ENCODE measurements around the gene CCNDBP1.
"Not testable (repeated sequence)": the region's sequence is repeated elsewhere in the genome, so short reads cannot be mapped to it uniquely, and the experiment has no call there.

The CCNDBP1 gene

DNA sequence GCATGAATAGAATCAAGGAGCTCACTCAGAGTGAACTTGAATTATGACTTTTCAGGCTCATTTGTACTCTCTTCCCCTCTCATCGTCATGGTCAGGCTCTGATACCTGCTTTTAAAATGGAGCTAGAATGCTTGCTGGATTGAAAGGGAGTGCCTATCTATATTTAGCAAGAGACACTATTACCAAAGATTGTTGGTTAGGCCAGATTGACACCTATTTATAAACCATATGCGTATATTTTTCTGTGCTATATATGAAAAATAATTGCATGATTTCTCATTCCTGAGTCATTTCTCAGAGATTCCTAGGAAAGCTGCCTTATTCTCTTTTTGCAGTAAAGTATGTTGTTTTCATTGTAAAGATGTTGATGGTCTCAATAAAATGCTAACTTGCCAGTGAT is 9.6 kb downstream of the CCNDBP1 start:
- DNase-seq: no peak

DNA sequence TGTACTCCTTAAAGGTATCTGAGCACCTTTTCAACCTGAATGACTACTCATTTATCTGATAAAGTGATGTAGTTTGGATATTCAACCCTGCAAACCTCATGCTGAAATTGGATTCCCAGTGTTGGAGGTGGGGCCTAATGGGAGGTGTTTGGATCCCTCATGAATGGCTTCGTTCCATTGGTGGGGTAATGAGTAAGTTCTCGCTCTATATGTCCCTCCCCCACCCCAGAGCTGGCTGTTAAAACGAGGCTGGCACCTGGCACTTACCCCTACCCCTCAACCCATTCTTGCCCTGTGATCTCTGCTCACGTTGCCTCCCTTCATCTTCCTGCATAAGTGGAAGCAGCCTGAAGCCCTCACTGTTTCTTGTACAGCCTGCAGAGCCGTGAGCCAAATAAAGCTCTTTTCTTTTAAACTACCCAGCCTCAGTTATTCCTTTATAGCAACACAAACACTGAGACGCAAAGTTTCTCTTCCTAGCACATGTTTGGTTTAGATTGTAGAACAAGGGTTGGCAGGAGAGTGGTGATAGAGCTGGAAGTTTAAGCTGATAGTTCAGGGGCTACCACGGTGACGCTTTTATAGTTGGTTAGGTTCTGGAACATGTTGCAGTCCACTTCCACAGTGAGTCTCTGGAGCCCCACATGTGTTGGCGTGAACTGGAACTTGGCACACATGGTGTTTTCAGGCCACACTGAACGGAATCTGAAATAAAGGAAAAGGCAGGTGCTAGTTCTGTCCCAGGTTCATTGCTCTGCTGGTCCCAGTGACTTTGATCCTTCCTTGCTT is 11.8 kb downstream of the CCNDBP1 start:
- DNase-seq: no peak

DNA sequence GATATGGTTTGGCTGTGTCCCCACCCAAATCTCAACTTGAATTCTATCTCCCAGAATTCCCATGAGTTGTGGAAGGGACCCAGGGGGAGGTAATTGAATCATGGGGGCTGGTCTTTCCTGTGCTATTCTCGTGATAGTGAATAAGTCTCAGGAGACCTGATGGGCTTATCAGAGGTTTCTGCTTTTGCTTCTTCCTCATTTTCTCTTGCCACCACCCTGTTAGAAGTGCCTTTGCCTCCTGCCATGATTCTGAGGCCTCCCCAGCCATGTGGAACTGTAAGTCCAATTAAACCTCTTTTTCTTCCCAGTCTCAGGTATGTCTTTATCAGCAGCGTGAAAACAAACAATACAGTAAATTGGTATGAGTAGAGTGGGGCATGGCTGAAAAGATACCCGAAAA is 12.6 kb downstream of the CCNDBP1 start:
- not testable (repeated sequence) for DNase-seq

DNA sequence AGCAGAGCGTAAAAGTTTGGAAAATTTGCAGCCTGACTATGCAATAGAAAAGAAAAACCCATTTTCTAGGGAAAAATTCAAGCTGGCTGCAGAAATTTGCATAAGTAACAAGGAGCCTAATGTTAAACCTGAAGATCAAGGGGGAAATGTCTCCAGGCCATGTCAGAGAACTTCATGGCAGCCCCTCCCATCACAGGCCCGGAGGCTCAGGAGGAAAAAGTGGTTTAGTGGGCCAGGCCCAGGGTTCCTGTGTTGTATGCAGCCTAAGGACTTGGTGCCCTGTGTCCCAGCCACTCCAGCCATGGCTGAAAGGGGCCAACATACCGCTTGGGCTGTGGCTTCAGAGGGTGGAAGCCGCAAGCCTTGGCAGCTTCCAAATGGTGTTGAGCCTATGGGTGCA is 13.4 kb downstream of the CCNDBP1 start:
- not testable (repeated sequence) for DNase-seq

DNA sequence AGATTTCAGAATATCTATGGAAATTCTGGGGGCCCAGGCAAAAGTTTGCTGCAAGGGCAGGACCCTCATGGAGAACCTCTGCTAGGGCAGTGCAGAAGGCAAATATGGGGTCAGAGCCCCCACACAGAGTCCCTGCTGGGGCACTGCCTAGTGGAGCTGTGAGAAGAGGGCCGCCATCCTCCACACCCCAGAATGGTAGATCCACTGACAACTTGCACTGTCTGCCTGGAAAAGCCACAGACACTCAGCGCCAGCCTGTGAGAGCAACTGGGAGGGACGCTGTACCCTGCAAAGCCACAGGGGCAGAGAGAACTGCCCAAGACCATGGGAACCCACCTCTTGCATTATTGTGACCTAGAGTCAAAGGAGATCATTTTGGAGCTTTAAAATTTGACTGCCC is 13.8 kb downstream of the CCNDBP1 start:
- DNase-seq: no peak

DNA sequence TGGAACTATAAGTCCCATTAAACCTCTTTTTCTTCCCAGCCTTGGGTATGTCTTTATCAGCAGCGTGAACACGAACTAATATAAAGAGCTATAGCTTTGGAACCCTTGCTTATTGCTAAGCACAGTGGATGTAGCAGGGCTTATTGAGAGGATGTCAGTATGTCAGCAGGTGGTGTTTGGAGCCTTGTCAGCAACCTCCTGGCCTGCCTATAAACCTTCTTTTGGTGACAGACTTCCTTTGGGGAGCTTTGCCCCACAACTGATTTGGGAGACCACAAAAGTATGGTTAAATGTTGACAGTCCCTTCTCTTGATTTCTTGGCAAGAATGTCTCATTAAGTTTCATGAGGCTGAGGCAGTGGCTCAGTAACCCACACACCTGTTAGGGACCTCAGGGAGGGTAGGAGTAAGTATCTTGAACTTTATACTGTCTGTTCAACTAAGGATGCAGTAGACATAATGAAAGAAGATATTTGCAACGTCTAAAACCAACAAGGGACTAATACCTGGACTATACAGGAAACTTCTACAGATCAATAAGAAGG is 14.8 kb downstream of the CCNDBP1 start:
- DNase-seq: no peak

DNA sequence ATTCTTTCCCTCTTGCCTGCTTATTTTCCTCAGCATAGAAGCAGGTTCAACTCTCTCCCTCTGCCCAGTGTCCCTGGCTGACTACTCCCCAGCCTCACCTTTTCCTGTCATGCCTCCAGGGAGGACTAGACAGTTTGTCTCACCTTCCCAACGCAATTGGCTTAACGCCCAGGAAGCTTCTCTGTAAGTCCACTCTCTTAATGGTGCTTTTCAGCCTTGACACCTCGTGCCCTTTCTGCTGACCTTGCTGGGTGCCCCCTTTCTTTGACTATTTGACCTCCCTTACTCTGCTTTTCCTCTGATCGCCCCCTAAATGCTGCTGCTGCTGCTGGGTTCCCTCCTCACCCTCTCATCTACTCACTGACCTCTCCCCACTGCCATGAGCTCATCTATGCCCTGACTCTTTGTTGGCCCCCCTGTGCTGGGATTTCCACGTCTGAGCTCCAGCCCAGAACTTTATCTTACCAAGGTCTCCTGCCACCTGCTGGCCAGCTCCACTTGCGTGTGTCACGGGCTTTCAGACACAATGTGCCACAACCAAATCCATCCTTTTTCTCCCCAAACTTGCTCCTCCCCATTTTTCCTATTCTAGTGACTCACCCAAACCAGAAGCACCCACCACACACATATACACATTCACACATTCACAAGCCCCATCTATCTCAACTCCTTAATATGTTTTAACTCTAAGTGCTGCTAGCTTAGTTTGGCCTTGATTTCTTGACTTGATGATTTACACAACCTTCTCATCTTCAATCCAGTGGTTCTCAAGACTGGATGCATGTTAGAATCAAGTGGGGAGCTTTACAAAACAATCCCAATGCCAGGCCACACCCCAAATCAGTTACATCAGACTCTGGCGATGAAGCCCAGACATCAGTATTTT is 19.1 kb downstream of the CCNDBP1 start:
- peak; percentile 66 for DNase-seq

DNA sequence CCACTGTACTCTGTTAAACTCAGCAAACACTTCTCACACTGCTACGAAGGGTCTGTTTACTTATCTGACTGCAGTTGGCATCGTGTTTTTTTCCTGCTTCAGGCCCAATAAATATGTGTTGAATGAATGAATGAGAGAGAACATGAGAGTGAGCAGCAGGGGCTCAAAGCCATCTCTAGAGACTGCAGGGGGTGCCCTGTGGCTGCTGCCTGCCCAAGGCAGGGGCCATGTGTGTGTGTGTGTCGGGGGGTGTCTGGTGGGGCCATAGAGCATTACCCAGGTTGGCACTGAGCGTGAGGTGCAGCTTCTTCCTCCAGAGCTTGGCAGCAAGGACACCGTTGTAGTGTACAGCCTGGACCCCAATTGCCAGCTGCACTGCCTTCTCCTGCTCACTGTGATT is 20.9 kb downstream of the CCNDBP1 start:
- DNase-seq: no peak

DNA sequence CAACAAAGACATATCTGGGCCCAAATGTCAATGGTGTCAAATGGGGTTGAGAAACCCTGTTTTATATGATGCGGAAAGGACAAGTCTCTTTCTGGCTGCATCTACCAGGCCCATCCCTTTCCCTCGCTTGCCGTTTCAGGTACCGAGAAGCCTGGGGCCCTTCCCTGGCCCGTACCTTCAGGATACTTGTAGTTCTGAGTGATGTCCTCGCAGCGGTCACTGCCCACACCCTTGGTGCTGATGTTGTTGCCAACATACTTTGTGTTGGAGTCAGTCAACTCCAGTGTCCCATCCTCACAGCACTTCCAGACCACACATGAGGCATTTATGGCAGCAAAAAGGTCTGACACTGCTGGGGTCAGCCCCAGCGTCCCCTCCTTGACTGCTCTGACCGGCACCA is 21.8 kb downstream of the CCNDBP1 start:
- DNase-seq: no peak

DNA sequence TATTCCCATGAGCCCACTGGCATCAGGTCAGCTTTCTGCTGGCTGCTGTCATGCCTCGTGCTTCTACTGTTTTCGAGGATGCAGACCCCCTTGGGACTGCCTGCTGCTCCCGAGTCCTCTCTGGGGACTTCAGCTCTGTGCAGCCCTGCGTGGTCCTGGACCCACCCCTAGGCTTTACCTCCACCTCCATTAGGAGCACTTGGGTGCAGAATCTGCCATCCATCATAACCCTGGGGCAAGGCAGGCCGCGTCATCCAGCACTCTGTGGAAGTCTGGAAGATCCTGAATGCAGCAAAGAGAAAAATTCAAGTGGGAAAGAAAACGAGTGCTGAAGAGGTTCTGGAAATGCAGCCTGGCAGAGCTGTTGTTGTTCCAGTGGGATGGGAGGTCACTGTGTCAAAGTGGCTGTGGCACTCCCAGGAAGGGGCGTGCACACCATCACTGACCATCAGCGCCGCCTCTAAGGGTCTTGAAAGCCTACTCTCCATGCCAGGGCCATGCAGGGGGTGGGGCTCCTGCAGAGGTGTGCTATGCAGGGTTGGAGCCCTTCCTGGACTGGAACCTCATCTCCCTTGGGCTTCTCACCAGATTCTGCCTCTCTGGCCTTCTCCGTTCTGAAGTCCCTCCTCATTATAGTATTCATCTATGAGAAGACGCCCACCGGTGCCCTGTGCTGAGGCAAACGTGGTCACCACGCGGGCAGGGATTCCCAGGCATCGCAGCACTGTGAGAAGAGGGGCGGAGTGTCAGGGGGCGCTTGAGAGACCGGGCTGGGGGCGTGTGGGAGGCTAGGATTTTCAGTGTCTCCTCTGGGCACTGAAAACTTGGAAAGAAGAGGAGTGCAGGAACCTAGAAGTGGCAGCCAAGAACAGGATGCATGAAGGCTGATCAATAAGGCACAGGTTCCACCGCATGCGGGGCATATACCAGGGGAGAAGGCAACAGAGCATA is 23.1 kb downstream of the CCNDBP1 start:
- no peak for DNase-seq

DNA sequence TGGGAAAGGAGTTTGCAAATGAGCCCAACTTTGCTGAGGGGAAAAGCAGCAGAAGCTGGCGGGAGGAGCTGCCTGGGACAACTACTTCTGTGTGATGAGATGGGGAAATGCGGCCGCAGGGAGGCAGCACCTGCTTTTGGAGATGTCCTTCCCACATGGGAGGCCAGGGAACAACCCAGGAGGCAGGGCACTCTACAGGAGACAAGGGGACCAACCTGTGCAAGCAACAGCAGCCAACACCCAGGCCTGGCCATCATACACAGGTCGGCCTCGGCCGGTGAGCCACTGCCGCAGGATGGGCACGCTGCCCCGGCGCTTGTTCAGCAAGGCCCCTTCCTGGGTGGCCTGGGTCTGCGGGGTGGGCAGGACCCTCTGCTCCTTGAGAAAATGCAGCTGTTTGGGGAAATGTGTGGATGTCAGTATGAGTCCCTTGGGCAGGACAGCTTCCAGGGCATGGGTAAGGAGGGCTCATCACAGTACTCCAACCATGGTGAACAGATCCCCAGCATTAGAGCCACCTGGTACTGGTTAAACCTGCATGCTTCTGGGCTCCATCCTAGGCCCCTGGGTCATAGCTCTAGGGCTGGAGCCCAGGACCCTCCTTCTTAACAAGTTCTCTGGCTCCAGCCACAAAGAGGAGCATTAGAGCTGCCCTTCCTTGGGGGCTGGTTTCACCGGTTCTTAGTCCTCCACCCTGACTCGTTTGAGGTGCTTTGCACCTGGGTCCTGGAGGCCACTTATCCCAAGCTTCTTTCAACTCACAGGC is 24.0 kb downstream of the CCNDBP1 start:
- no peak for DNase-seq

DNA sequence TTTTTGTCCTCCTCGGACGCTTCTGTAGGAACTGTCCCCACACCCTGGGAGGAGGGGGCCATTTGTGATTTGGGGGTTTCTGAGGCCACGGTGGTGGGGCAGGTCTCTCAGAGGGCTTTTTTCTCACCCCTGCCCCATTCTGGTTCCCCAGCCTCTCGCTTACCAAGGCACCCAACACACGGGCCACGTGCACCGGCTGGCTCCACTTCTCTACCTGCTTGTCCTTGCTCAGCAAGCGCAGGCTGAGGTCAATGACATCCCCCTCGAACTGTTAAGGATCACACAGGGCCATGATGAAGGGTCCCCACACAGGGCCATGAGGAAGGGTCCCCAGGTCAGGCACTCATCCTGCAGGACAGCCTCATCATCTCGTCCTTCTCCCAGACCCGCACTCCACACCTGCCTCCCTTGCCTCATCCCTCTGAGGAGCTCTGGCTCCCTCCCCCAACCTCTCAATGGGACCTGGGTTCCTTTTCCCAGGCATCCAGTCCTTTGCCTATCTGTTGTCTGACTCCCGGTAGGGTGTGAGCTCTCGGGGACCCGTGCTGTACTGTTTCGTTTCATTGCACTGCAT is 25.1 kb downstream of the CCNDBP1 start:
- DNase-seq: no peak

DNA sequence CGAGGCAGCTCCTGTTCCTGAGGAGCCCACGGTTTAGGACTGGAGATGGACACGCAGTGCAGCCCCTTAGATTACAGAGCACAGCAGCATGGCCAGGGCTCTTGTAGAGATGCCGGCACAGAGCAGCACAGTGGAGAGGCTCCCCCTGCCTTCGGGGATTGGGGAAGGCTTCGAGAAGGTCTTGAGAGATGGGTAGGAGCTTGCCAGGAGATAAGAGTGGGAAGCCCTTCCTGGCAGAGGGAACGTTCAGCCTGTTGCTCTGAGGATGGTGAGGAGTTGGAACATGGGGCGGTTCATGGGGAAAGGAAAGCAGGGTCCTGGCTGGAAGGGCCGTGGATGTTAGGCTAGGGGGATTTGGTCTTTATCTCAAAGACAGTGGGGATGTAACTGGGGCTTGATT is 25.6 kb downstream of the CCNDBP1 start:
- no peak for DNase-seq

DNA sequence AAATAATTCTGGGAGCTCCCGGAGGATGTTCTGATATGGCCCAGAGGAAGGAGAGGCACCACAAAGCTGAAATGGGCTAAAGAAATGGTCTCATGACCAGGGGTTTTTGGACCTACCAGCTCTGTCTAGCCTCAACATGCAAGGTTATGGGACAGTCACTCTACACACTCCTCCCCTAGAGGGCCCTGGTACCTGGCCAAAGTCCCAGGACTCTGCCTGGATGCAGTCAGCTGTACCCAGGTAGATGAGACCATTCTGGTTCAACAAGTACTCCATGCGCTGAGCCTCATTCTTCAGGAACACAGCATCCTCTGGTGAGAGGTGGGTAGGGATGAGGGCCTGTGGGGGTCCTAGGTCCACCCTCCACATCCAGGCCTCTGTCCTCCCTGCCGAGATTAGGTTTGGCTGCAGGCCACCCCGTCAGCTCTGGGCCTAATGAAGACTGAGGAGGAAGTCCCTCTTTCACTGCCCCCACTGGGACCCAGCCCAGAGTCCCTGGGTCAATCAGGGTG is 26.1 kb downstream of the CCNDBP1 start:
- peak; percentile 33 for DNase-seq

DNA sequence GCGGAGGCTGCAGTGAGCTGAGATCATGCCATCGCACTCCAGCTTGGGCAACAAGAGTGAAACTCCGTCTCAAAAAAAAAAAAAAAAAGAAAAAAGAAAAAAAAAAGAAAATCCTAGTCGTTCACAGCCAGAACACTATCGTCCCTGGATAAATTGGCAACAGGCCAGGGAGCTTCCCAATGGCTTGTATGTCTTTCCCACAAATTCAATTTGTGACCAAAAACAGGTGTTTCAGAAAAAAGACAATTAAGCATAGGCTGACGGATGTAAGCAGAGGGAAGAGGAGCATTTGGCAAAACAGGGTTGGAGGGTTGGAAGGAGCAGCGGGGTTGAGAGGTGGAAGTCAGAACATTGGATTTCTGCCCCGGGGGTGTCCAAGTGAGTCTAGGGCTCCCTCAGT is 27.1 kb downstream of the CCNDBP1 start:
- DNase-seq: no peak

DNA sequence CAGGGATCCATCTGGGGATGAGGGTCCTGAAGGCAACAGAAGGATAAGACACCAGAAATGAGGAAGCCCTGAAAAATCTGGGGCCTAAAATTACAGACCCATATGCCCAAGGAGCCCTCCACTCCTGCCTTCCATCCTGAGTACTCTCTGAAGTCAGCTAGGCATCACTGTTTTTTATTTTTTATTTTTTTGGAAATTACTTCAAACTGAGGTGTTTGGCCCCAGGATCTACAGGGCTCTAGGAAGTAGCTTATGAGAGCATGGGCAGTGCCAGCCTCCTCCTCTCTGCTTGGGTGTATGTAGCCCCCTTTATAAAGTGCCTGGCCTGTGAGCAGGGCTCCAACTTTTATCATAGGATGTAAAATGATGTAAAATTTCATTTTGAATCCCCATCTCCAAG is 27.7 kb downstream of the CCNDBP1 start:
- no peak for DNase-seq

DNA sequence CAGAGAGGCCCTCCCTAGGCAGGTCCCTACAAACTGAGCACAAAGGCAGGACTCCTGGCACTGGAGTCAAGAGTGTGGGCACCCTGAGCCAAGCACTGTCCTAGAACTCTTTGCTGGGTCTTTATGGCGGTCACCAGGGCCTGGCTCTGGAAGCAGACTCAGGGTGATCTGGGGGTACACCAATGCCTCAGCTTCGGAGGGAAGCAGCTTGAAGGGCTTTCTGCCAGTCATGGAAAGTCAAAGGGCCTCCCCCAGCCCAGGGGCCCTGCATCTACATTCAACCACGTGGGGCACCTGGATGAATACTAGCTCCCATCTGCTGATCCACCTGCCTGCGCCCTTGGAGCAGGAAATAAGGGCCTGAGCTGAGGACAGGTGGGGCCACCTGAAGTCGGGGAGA is 28.3 kb downstream of the CCNDBP1 start:
- DNase-seq: no peak

DNA sequence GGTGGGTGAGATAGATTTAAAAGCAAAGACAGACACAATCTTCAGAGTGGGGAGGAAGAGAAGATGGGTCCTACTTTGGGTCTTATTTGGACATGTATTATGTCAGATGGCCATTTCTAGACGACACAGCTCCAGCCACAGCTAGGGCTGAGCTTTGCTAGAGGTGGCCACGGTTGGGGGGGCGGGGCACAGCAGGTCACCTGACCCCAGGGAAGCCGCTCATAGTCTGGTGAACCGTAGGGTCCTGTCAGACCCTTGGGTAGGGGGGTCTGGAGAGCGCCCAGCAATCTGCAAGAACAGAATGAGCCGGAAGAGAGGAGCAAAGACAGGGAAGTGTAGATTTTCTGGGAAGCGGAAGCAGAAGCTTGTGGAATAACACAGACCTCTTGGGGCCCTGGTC is 29.0 kb downstream of the CCNDBP1 start:
- DNase-seq: no peak

DNA sequence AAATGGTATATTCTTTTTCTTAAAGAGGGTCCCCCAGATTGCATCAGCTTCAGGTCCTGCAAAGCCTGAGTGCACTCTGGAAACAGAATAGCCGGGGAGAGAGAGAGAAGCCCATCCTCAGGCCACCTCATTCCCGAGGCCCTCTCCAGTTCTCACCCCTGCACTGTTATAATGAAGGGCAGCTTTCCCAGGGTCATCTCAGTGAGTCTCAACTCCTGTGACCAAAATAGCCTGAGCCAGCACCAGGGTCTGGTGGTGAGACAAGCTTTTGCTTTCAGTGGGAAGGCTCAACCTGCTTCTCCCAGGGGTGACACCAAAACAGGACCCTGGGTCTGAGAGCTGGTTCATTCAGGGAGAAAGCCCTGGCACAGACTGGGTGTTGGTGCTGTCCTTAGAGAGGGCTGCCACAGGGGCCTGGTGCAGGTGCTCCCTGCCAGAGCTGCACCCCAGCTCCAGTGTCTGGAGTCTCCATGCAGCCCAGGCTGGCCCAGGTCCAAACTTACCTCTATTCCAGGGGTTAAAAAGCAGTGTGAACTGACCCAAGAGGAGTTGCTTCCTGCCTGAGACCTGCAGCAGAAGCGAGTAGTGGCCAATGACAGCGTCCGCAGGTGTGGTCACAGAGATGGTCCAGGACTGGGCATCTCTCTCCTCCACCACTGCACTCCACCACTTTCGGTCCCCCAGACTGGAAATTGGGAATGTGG is 29.5 kb downstream of the CCNDBP1 start:
- DNase-seq: no peak

DNA sequence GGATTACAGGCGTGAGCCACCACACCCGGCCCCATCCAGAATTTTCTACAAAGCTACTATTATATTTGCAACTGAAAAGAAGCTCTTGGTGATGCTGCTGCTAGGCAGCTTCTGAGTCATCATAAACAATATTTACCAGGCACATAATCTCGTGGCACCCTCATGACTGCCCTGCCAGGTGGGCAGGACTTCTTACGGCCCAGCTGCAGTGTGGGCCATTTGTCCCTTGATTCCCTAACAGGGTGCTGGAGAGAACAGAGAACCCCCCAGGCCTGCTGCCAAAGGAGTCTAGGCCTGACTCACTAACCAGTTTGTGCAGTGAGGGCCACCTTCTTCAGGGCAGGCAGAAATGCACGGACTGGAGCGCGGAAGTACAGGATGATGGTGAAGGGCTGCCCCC is 30.8 kb downstream of the CCNDBP1 start:
- DNase-seq: no peak
